Heart left ventricle (tissue), 16 donors: ENCODE data around the gene ZNF280B. TPM values are rescaled to one million over a fixed set of nuclear protein-coding genes. Genes with fewer than 3 reads are reported as not detected.
A peak's percentile ranks its signal among the peaks of the same experiment; 100 is the strongest.
"Not testable (repeated sequence)": the region's sequence is repeated elsewhere in the genome, so short reads cannot be mapped to it uniquely, and the experiment has no call there.

Source experiments
- ATAC-seq, 4 donors: fragments of 200-7000 bp; cut with Tn5 transposase; one replicate each; pipeline ENCODE4 v1.9.1; 2020 to 2022; ENCODE audit warnings: moderate library complexity in 4 of 4, mild to moderate bottlenecking in 3 of 4, moderate number of reproducible peaks in 1 of 4
- DNase-seq, 5 donors: peaks; one replicate each; pipeline ENCODE4 v3.0.0-alpha.2; 2020
- H3K27ac ChIP-seq, 12 donors: fragments of 200-600 bp; sonication (generic) in 4 of 12; one replicate each; pipeline versions ENCODE4 v1.5.0 to v1.8.0; 2016 to 2022; ENCODE audit warnings: mild to moderate bottlenecking in 2 of 12
- H3K27me3 ChIP-seq, 9 donors: fragments of 200-600 bp; sonication (generic) in 2 of 9; one replicate each; pipeline versions ENCODE4 v1.5.1 to v1.8.0; 2016 to 2022; ENCODE audit warnings: mild to moderate bottlenecking in 3 of 9
- H3K36me3 ChIP-seq, 9 donors: fragments of 200-600 bp; sonication (generic) in 2 of 9; one replicate each; pipeline versions ENCODE4 v1.5.0 to v1.8.0; 2018 to 2022; ENCODE audit warnings: mild to moderate bottlenecking in 2 of 9
- H3K4me1 ChIP-seq, 12 donors: fragments of 200-600 bp; sonication (generic) in 4 of 12; one replicate each; pipeline versions ENCODE4 v1.5.0 to v1.8.0; 2016 to 2022; ENCODE audit warnings: mild to moderate bottlenecking in 3 of 12
- H3K4me3 ChIP-seq, 12 donors: fragments of 200-600 bp; sonication (generic) in 4 of 12; one replicate each; pipeline versions ENCODE4 v1.5.0 to v1.8.0; 2017 to 2022; ENCODE audit warnings: mild to moderate bottlenecking in 9 of 12, moderate library complexity in 4 of 12
- H3K9me3 ChIP-seq, 12 donors: fragments of 200-600 bp; sonication (generic) in 4 of 12; one replicate each; pipeline versions ENCODE4 v1.5.0 to v1.8.0; 2016 to 2022; ENCODE audit warnings: mild to moderate bottlenecking in 1 of 12
- POLR2A ChIP-seq, 2 donors: fragments of 450-650 bp; IDR thresholded peaks; one replicate each; pipeline ENCODE4 v1.6.1; 2017; ENCODE audit warnings: antibody characterized with exemption in 2 of 2, mild to moderate bottlenecking in 2 of 2, moderate library complexity in 2 of 2
- WGBS, 4 donors: extraction: QIAGEN DNeasy Blood & Tissue Kit in 2 of 4; methylation state at CpG; one replicate each; pipeline versions ENCODE4 v1.1.5 to v1.1.7; 2013 to 2018; 5-methylcytosine and 5-hydroxymethylcytosine counted together
- intact Hi-C, 10 donors: fragments of 100-400 bp; cut with DNase I; formaldehyde crosslinking; loops; one replicate each; pipeline versions ENCODE4 v1.11.1 to v1.14.2; 2022
- polyA plus RNA-seq, 2 donors: library from polyadenylated mRNA; stranded (reverse); fragments of 200-250 nt; gene quantifications; one replicate each; pipeline ENCODE4 v1.2.3, GENCODE V29; 2013
- total RNA-seq, 9 donors: library from RNA; depleted of rRNA in 2 of 9; stranded (reverse); fragments of >200 nt in 2 of 9; fragmentation: NEBNext Ultra II Directional in 3 of 9; extraction: Animal tissue kit (Norgen Biotek cat#: 25700) in 3 of 9; gene quantifications; one replicate each; pipeline versions ENCODE4 v1.1.0 to v1.2.4, GENCODE V29; 2016 to 2023
- TF ChIP-seq, protein P1 (sequence below), 12 donors: fragments of 200-600 bp; sonication (generic) in 4 of 12; IDR thresholded peaks; one replicate each; pipeline versions ENCODE4 v1.5.0 to v1.8.0; 2018 to 2022; ENCODE audit warnings: antibody characterized with exemption in 12 of 12, mild to moderate bottlenecking in 5 of 12
- donor health status: ischemic (EF 13 %, LVEDD 7.1; RV severe dilation, severe dysfunction).
- donor health status: healthy with polysubstance abuse.
- donor health status: DM: no; HTN: yes; CAD: no.
- donor health status: DM: no; HTN: no; CAD: no.
- donor health status: ischemic (EF 25% LVEDD 6.9; RV normal size, moderate dysfunction).
- donor health status: ischemic (EF 25% LVEDD 5.7; RV mildly dilated, moderate dysfunction).
- donor health status: healthy.
- donor health status: DM: yes; HTN: yes; CAD: no.
- donor health status: ischemic (EF 35%, LVEDD 5.7; RV mildly dilated, moderate dysfunction).
- donor health status: nonischemic (EF 11% LVEDD 7.7; RV severe dilation, severe dysfunction).
- donor health status: DM: yes; HTN: yes; CAD: no.
- donor health status: PGD.
- donor health status: ischemic (EF 29% LVEDD 5.4; RV normal size, mild dysfunction).
- donor health status: nonischemic (EF 23%, LVEDD 6.1; RV moderate dilation, normal function).

Gene ZNF280B
- total and polyA plus RNA-seq, 11 donors = 0.06 to 1.5 (median 0.65) TPM

DNA sequence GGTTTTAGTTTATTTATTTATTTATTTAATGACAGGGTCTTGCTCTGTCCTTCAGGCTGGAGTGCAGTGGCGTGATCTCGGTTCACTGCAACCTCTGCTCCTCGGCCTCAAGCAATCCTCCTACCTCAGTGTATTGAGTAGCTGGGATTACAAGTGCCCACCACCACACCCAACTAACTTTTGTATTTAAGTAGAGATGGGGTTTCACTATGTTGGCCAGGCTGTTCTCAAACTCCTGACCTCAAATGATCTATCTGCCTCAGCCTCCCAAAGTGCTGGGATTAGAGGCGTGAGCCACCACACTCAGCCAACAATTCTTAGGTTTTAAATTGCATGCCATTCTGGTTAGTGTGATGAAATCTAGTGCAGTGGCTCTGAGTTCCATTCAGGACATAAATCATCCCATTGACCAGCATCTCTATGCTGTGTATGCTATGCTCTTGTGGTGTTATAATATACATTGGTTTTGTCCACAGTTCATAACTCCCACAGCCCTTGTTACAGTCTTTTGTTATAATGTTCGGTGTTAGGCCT lies 28.5 kb downstream of the ZNF280B start:
- WGBS, 4 donors = 95 to 98% (median 96%) methylated on average over 5 of the region's 5 CpGs
- H3K36me3 ChIP-seq = no peaks in the 10 kb centered on the region
- H3K9me3 ChIP-seq = no peaks in the 10 kb centered on the region
- no peak for ATAC-seq
- H3K27ac ChIP-seq = no peak overlapping the region
- no peaks in the 10 kb centered on the region for H3K27me3 ChIP-seq
- intact Hi-C loops = no loop called here
- no peak overlapping the region for H3K4me3 ChIP-seq
- no peak for DNase-seq
- H3K4me1 ChIP-seq = no peaks in the 10 kb centered on the region
- TF ChIP-seq, protein P1, sequence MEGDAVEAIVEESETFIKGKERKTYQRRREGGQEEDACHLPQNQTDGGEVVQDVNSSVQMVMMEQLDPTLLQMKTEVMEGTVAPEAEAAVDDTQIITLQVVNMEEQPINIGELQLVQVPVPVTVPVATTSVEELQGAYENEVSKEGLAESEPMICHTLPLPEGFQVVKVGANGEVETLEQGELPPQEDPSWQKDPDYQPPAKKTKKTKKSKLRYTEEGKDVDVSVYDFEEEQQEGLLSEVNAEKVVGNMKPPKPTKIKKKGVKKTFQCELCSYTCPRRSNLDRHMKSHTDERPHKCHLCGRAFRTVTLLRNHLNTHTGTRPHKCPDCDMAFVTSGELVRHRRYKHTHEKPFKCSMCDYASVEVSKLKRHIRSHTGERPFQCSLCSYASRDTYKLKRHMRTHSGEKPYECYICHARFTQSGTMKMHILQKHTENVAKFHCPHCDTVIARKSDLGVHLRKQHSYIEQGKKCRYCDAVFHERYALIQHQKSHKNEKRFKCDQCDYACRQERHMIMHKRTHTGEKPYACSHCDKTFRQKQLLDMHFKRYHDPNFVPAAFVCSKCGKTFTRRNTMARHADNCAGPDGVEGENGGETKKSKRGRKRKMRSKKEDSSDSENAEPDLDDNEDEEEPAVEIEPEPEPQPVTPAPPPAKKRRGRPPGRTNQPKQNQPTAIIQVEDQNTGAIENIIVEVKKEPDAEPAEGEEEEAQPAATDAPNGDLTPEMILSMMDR (IDR thresholded peaks at IDR 0.05) = no peak
- TF ChIP-seq POLR2A (IDR thresholded peaks at IDR 0.05) = no peak

DNA sequence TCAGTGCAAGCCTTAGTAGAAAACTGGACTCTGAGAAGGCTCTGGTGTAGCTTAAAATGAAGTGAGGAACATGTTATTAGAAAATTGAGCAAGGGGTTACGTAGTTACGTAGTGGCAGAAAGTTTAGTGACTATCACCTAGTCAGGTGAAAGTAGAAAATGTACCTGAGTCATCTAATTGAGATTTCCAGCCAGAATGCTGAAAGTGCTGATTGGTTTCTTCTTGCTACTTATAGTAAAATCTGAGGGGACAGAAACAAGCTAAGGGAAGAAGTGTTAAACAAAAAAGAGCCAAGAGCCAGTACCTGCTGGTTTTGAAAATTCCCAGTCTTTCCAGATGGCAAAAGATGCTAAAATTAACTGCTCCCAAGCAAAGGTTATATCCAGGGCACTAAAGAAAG lies 29.4 kb downstream of the ZNF280B start:
- Histone ChIP-seq H3K9me3 (no peaks in the 10 kb centered on the region), H3K36me3 (no peaks in the 10 kb centered on the region), H3K27ac (no peak overlapping the region), H3K27me3 (no peaks in the 10 kb centered on the region), H3K4me3 (no peak overlapping the region), H3K4me1 (peaks cover 0 to 3% (median 0%) of the 10 kb centered on the region in 12 donors)
- WGBS, 4 donors = 86 to 97% (median 92%) methylated on average over 2 of the region's 2 CpGs
- no peak for DNase-seq
- intact Hi-C loops = no loop called here
- TF ChIP-seq, protein P1 (IDR thresholded peaks at IDR 0.05) = no peak
- no peak for TF ChIP-seq POLR2A (IDR thresholded peaks at IDR 0.05)
- no peak for ATAC-seq

DNA sequence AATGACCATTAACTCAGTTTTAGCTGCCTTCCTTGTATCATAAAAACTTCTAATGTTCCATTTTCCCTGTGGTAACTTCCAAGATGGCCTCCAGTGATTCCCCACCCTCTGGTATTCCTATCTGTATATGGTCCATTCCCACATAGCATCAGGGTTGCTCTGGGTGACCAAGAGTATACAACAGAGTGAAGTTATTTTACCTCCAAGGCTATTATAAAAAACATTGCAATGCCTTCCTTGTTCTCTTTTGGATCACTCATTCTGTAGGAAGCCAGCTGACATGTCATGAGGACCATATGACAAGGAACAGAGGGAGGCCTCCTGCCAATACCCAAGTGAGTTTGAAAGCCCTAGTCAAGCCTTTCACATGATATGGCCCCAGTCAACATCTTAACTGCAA lies 30.1 kb downstream of the ZNF280B start:
- Histone ChIP-seq H3K9me3 (no peaks in the 10 kb centered on the region), H3K4me1 (peaks cover 0 to 3% (median 0%) of the 10 kb centered on the region in 12 donors), H3K27ac (no peak overlapping the region), H3K4me3 (no peak overlapping the region), H3K36me3 (no peaks in the 10 kb centered on the region), H3K27me3 (no peaks in the 10 kb centered on the region)
- TF ChIP-seq POLR2A (IDR thresholded peaks at IDR 0.05) = no peak
- TF ChIP-seq, protein P1 (IDR thresholded peaks at IDR 0.05) = no peak
- DNase-seq (no peak), ATAC-seq (no peak)
- intact Hi-C loops = no loop called here

DNA sequence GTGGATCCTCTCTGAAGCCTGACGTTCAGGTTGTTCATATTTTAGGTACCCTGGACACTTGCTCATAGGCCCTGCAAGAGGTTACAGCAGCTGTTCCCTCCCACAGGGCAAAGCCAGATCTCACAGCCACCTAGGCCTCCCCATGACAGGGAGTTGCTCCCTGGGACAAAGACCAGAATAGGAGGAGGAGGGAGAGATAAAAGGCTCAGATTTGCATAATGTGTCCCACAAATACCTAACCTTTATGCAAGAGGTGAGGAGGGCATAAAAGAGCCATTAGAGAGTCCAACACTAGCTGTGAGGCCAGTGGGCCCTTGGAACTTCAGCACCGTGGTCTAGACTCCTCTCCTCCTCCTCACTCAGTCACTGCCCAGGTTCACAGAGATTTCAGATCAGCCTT lies 33.8 kb downstream of the ZNF280B start:
- WGBS, 4 donors = 51 to 68% (median 59%) methylated on average over 2 of the region's 2 CpGs

DNA sequence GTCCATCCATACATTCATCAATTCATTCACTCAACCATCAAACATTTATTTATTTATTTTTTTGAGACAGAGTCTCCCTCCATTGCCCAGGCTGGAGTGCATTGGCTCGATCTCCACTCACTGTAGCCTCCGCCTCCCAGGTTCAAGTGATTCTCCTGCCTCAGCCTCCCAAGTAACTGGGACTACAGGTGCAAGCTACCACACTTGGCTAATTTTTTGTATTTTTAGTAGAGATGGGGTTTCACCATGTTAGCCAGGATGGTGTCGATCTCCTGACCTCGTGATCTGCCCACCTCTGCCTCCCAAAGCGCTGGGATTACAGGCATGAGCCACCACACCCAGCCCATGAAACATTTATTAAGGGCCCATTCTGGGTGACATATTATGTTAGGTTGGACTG lies 37.4 kb downstream of the ZNF280B start:
- intact Hi-C loops, ATAC-seq, H3K36me3 ChIP-seq, H3K4me3 ChIP-seq, H3K4me1 ChIP-seq, H3K27me3 ChIP-seq, DNase-seq, H3K27ac ChIP-seq: not testable (repeated sequence)
- WGBS, 4 donors = 69 to 88% (median 87%) methylated on average over 5 of the region's 5 CpGs
- H3K9me3 ChIP-seq = peaks cover 0 to 20% (median 2%) of the 10 kb centered on the region in 12 donors

More for the DNA sequence above, 33.8 kb downstream of the ZNF280B start:
- ATAC-seq = peak in 2 of 4 donors; percentile 26 to 31
- Histone ChIP-seq H3K4me3 (no peak overlapping the region), H3K9me3 (peaks cover 0 to 5% (median 0%) of the 10 kb centered on the region in 12 donors), H3K4me1 (peaks cover 0 to 3% (median 0%) of the 10 kb centered on the region in 12 donors), H3K27ac (no peak overlapping the region), H3K27me3 (peaks cover 0 to 8% (median 0%) of the 10 kb centered on the region in 9 donors), H3K36me3 (no peaks in the 10 kb centered on the region)
- intact Hi-C loops = no loop called here
- no peak for DNase-seq
- TF ChIP-seq, protein P1 (IDR thresholded peaks at IDR 0.05) = no peak
